IgD-negative memory B cell (primary cell): ENCODE measurements around the gene TDRD7. TPM values are rescaled to one million over a fixed set of nuclear protein-coding genes. Genes with fewer than 3 reads are reported as not detected.

Experiments
- H3K27ac Mint-ChIP-seq, 3 donors: one replicate each; pipeline ENCODE4 v1.8.0; 2020 to 2022; ENCODE audit warnings: mild to moderate bottlenecking in 3 of 3, mixed read lengths in 3 of 3, moderate library complexity in 1 of 3
- H3K27me3 Mint-ChIP-seq: one replicate; pipeline ENCODE4 v1.8.0; 2021; ENCODE audit warnings: mixed read lengths
- H3K36me3 Mint-ChIP-seq: one replicate; pipeline ENCODE4 v1.8.0; 2020; ENCODE audit warnings: mild to moderate bottlenecking, mixed read lengths
- H3K4me1 Mint-ChIP-seq, 3 donors: one replicate each; pipeline ENCODE4 v1.8.0; 2020 to 2022; ENCODE audit warnings: mixed read lengths in 3 of 3, mild to moderate bottlenecking in 1 of 3
- H3K4me3 Mint-ChIP-seq, 4 donors: one replicate each; pipeline ENCODE4 v1.8.0; 2020 to 2022; ENCODE audit warnings: mild to moderate bottlenecking in 4 of 4, mixed read lengths in 4 of 4, moderate library complexity in 3 of 4
- H3K9me3 Mint-ChIP-seq, 3 donors: one replicate each; pipeline ENCODE4 v1.8.0; 2020 to 2021; ENCODE audit warnings: mixed read lengths in 3 of 3, mild to moderate bottlenecking in 1 of 3
- polyA plus RNA-seq: library from polyadenylated mRNA; unstranded; fragments of 300-500 nt; fragmentation: Illumina TruSeq; gene quantifications from one replicate; pipeline ENCODE4 v1.2.3, GENCODE V29; 2021

The TDRD7 gene
- polyA plus RNA-seq, 1 donor from 2014 or later = 11.1 TPM

GRCh38 chr9:97524424-97524823 is 112.5 kb downstream of the TDRD7 start:
- H3K4me1 Mint-ChIP-seq = no peaks in the 10 kb centered on the region

GRCh38 chr9:97525451-97525850 is 113.6 kb downstream of the TDRD7 start:
- H3K36me3 Mint-ChIP-seq = no peaks in the 10 kb centered on the region
- no peaks in the 10 kb centered on the region for H3K4me1 Mint-ChIP-seq
- peaks cover 4% of the 10 kb centered on the region for H3K27me3 Mint-ChIP-seq
- H3K4me3 Mint-ChIP-seq = no peak overlapping the region
- H3K9me3 Mint-ChIP-seq = no peaks in the 10 kb centered on the region
- H3K27ac Mint-ChIP-seq = no peak overlapping the region

More at GRCh38 chr9:97524424-97524823, 112.5 kb downstream of the TDRD7 start:
- Mint-ChIP-seq H3K4me3 (no peak overlapping the region), H3K27me3 (peaks cover 9% of the 10 kb centered on the region), H3K9me3 (no peaks in the 10 kb centered on the region), H3K27ac (no peak overlapping the region), H3K36me3 (no peaks in the 10 kb centered on the region)

- H3K4me3 Mint-ChIP-seq = no peak overlapping the region
- no peaks in the 10 kb centered on the region for H3K36me3 Mint-ChIP-seq
- no peaks in the 10 kb centered on the region for H3K27me3 Mint-ChIP-seq
- H3K9me3 Mint-ChIP-seq = no peaks in the 10 kb centered on the region
- H3K4me1 Mint-ChIP-seq = no peaks in the 10 kb centered on the region
- H3K27ac Mint-ChIP-seq = no peak overlapping the region
Measured at GRCh38 chr9:97526895-97527575, 115.1 kb downstream of the TDRD7 start.

- Mint-ChIP-seq H3K27ac (no peak overlapping the region), H3K36me3 (no peaks in the 10 kb centered on the region), H3K4me3 (no peak overlapping the region), H3K9me3 (no peaks in the 10 kb centered on the region), H3K27me3 (no peaks in the 10 kb centered on the region), H3K4me1 (no peaks in the 10 kb centered on the region)
Measured at GRCh38 chr9:97527626-97528528, 116.0 kb downstream of the TDRD7 start.

GRCh38 chr9:97528529-97529230 is 116.8 kb downstream of the TDRD7 start:
- no peak overlapping the region for H3K27ac Mint-ChIP-seq

GRCh38 chr9:97529363-97530076 is 117.6 kb downstream of the TDRD7 start:
- H3K9me3 Mint-ChIP-seq = no peaks in the 10 kb centered on the region
- no peak overlapping the region for H3K4me3 Mint-ChIP-seq
- no peaks in the 10 kb centered on the region for H3K27me3 Mint-ChIP-seq
- no peak overlapping the region for H3K27ac Mint-ChIP-seq
- no peaks in the 10 kb centered on the region for H3K36me3 Mint-ChIP-seq
- H3K4me1 Mint-ChIP-seq = no peaks in the 10 kb centered on the region

More at GRCh38 chr9:97528529-97529230, 116.8 kb downstream of the TDRD7 start:
- H3K4me3 Mint-ChIP-seq = no peak overlapping the region
- H3K36me3 Mint-ChIP-seq = no peaks in the 10 kb centered on the region
- no peaks in the 10 kb centered on the region for H3K27me3 Mint-ChIP-seq
- no peaks in the 10 kb centered on the region for H3K9me3 Mint-ChIP-seq
- no peaks in the 10 kb centered on the region for H3K4me1 Mint-ChIP-seq

GRCh38 chr9:97531888-97532376 is 120.0 kb downstream of the TDRD7 start:
- Mint-ChIP-seq H3K4me1 (no peaks in the 10 kb centered on the region), H3K36me3 (no peaks in the 10 kb centered on the region), H3K27ac (peak overlapping the region in 1 of 3 donors; percentile 34), H3K9me3 (no peaks in the 10 kb centered on the region), H3K4me3 (no peak overlapping the region), H3K27me3 (no peaks in the 10 kb centered on the region)

GRCh38 chr9:97534185-97534584 is 122.3 kb downstream of the TDRD7 start:
- no peaks in the 10 kb centered on the region for H3K4me1 Mint-ChIP-seq

GRCh38 chr9:97534961-97535594 is 123.2 kb downstream of the TDRD7 start:
- Mint-ChIP-seq H3K27ac (no peak overlapping the region), H3K4me3 (peak overlapping the region in 1 of 4 donors; percentile 39), H3K9me3 (no peaks in the 10 kb centered on the region), H3K4me1 (no peaks in the 10 kb centered on the region), H3K27me3 (no peaks in the 10 kb centered on the region), H3K36me3 (no peaks in the 10 kb centered on the region)

More at GRCh38 chr9:97534185-97534584, 122.3 kb downstream of the TDRD7 start:
- Mint-ChIP-seq H3K9me3 (no peaks in the 10 kb centered on the region), H3K36me3 (no peaks in the 10 kb centered on the region), H3K4me3 (no peak overlapping the region), H3K27me3 (no peaks in the 10 kb centered on the region), H3K27ac (no peak overlapping the region)

- H3K4me3 Mint-ChIP-seq = no peak overlapping the region
Measured at GRCh38 chr9:97535771-97536170, 123.9 kb downstream of the TDRD7 start.

GRCh38 chr9:97536480-97536879 is 124.6 kb downstream of the TDRD7 start:
- Mint-ChIP-seq H3K36me3 (no peaks in the 10 kb centered on the region), H3K27me3 (no peaks in the 10 kb centered on the region)

More at GRCh38 chr9:97535771-97536170, 123.9 kb downstream of the TDRD7 start:
- no peaks in the 10 kb centered on the region for H3K4me1 Mint-ChIP-seq
- no peaks in the 10 kb centered on the region for H3K36me3 Mint-ChIP-seq
- H3K27ac Mint-ChIP-seq = no peak overlapping the region
- no peaks in the 10 kb centered on the region for H3K9me3 Mint-ChIP-seq
- no peaks in the 10 kb centered on the region for H3K27me3 Mint-ChIP-seq

GRCh38 chr9:97543561-97543960 is 131.7 kb downstream of the TDRD7 start:
- no peak overlapping the region for H3K4me3 Mint-ChIP-seq
- H3K4me1 Mint-ChIP-seq = no peaks in the 10 kb centered on the region
- H3K27me3 Mint-ChIP-seq = peaks cover 2% of the 10 kb centered on the region
- H3K27ac Mint-ChIP-seq = no peak overlapping the region
- peaks cover 3% of the 10 kb centered on the region for H3K36me3 Mint-ChIP-seq
- no peaks in the 10 kb centered on the region for H3K9me3 Mint-ChIP-seq

More at GRCh38 chr9:97536480-97536879, 124.6 kb downstream of the TDRD7 start:
- no peaks in the 10 kb centered on the region for H3K9me3 Mint-ChIP-seq
- H3K4me3 Mint-ChIP-seq = no peak overlapping the region
- H3K4me1 Mint-ChIP-seq = no peaks in the 10 kb centered on the region
- H3K27ac Mint-ChIP-seq = no peak overlapping the region

- H3K9me3 Mint-ChIP-seq = peaks cover 0 to 2% (median 0%) of the 10 kb centered on the region in 3 donors
- no peak overlapping the region for H3K27ac Mint-ChIP-seq
- H3K4me3 Mint-ChIP-seq = no peak overlapping the region
- peaks cover 2% of the 10 kb centered on the region for H3K27me3 Mint-ChIP-seq
- H3K4me1 Mint-ChIP-seq = no peaks in the 10 kb centered on the region
- H3K36me3 Mint-ChIP-seq = peaks cover 6% of the 10 kb centered on the region
Measured at GRCh38 chr9:97545486-97545885, 133.6 kb downstream of the TDRD7 start.
